A673 (cell line): ENCODE data around the gene ADAMTS9. TPM values are rescaled to one million over a fixed set of nuclear protein-coding genes. Genes with fewer than 3 reads are reported as not detected.

ENCODE experiments used
- BruUV-seq: library from RNA; stranded (reverse); fragments of 400-500 nt; replicated peaks from 2 replicates; lab custom pipeline; 2021; lab: Mats Ljungman, UMichigan
- CTCF ChIA-PET: fragments of 300-600 bp; sonication (Branson Sonifier 250); formaldehyde crosslinking; loops from one replicate; lab custom pipeline; 2022; ENCODE audit warnings: antibody characterized with exemption; lab: Charles Lee
- POLR2A ChIA-PET: fragments of 300-600 bp; sonication (Branson Sonifier 250); formaldehyde crosslinking; loops from one replicate; lab custom pipeline; 2022; ENCODE audit warnings: antibody characterized with exemption; ENCODE audit not compliant: low non-redundant PET; lab: Charles Lee
- DNase-seq: peaks from one replicate; pipeline ENCODE4 v3.0.0-alpha.2; 2015; ENCODE audit warnings: low spot score
- H3K27ac ChIP-seq: fragments of 200-600 bp; sonication (generic); 2 replicates; pipeline ENCODE4 v1.5.1; 2016; ENCODE audit warnings: mixed run types, low read depth, mild to moderate bottlenecking, mixed read lengths, antibody characterized with exemption, low read length; ENCODE audit not compliant: poor library complexity, severe bottlenecking
- H3K27me3 ChIP-seq: fragments of 200-600 bp; sonication (generic); replicated peaks from 2 replicates; pipeline ENCODE4 v1.6.1; 2017; ENCODE audit warnings: mixed run types, low read depth, mild to moderate bottlenecking, mixed read lengths, antibody characterized with exemption, low read length; ENCODE audit not compliant: insufficient read depth, poor library complexity
- H3K36me3 ChIP-seq: fragments of 200-600 bp; sonication (generic); 2 replicates; pipeline ENCODE4 v1.6.1; 2016; ENCODE audit warnings: mixed run types, mild to moderate bottlenecking, mixed read lengths, antibody characterized with exemption, low read length; ENCODE audit not compliant: insufficient read depth, poor library complexity, severe bottlenecking
- H3K4me1 ChIP-seq: fragments of 200-600 bp; sonication (generic); 2 replicates; pipeline ENCODE4 v1.6.1; 2017; ENCODE audit warnings: mixed run types, mild to moderate bottlenecking, mixed read lengths, antibody characterized with exemption, low read length; ENCODE audit not compliant: insufficient read depth, poor library complexity, severe bottlenecking
- H3K4me3 ChIP-seq: fragments of 200-600 bp; sonication (generic); 2 replicates; pipeline ENCODE4 v1.5.1; 2016; ENCODE audit warnings: low read depth, mixed run types, mild to moderate bottlenecking, mixed read lengths, low read length; ENCODE audit not compliant: poor library complexity, severe bottlenecking
- H3K9me3 ChIP-seq: fragments of 200-600 bp; sonication (generic); 2 replicates; pipeline ENCODE4 v1.6.1; 2016; ENCODE audit warnings: mixed run types, low read depth, mild to moderate bottlenecking, mixed read lengths, antibody characterized with exemption, low read length; ENCODE audit not compliant: poor library complexity, severe bottlenecking
- EZH2 ChIP-seq: fragments of 200-600 bp; sonication (generic); IDR thresholded peaks from 2 replicates; pipeline ENCODE4 v1.6.1; 2017; ENCODE audit warnings: borderline replicate concordance, low read depth, mild to moderate bottlenecking, mixed read lengths, antibody characterized with exemption, low read length; ENCODE audit not compliant: poor library complexity, severe bottlenecking
- intact Hi-C: fragments of 100-400 bp; cut with micrococcal nuclease; formaldehyde crosslinking; loops from one replicate; pipeline ENCODE4 v1.10.0; 2022; ENCODE audit not compliant: unreplicated experiment
- total RNA-seq: library from RNA; stranded (reverse); gene quantifications from 2 replicates; pipeline ENCODE4 v1.2.3, GENCODE V29; 2021
- TF ChIP-seq, protein P1 (sequence below): fragments of 300-800, 200-600 bp; sonication (generic); conservative IDR thresholded peaks from 2 replicates; pipeline ENCODE4 v1.5.1; 2017; ENCODE audit warnings: low read depth, mild to moderate bottlenecking, antibody characterized with exemption, low read length, moderate library complexity, mixed read lengths

ADAMTS9 gene
- total RNA-seq, 1 experiment from 2014 or later, result 0.26 TPM

GRCh38 chr3:64675687-64676247 is 12.0 kb downstream of the ADAMTS9 start:
- CTCF ChIA-PET, result no interaction called here
- TF ChIP-seq, protein P1, sequence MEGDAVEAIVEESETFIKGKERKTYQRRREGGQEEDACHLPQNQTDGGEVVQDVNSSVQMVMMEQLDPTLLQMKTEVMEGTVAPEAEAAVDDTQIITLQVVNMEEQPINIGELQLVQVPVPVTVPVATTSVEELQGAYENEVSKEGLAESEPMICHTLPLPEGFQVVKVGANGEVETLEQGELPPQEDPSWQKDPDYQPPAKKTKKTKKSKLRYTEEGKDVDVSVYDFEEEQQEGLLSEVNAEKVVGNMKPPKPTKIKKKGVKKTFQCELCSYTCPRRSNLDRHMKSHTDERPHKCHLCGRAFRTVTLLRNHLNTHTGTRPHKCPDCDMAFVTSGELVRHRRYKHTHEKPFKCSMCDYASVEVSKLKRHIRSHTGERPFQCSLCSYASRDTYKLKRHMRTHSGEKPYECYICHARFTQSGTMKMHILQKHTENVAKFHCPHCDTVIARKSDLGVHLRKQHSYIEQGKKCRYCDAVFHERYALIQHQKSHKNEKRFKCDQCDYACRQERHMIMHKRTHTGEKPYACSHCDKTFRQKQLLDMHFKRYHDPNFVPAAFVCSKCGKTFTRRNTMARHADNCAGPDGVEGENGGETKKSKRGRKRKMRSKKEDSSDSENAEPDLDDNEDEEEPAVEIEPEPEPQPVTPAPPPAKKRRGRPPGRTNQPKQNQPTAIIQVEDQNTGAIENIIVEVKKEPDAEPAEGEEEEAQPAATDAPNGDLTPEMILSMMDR, result no peak
- TF ChIP-seq EZH2, result no peak
- Histone ChIP-seq H3K36me3 (no peaks in the 10 kb centered on the region), H3K4me1 (no peaks in the 10 kb centered on the region), H3K27ac (no peak overlapping the region), H3K9me3 (no peaks in the 10 kb centered on the region), H3K4me3 (no peak overlapping the region), H3K27me3 (no peaks in the 10 kb centered on the region)
- BruUV-seq, result no TSS peak
- intact Hi-C loops, result no loop called here
- POLR2A ChIA-PET, result no interaction called here
- no peak for DNase-seq

DNA sequence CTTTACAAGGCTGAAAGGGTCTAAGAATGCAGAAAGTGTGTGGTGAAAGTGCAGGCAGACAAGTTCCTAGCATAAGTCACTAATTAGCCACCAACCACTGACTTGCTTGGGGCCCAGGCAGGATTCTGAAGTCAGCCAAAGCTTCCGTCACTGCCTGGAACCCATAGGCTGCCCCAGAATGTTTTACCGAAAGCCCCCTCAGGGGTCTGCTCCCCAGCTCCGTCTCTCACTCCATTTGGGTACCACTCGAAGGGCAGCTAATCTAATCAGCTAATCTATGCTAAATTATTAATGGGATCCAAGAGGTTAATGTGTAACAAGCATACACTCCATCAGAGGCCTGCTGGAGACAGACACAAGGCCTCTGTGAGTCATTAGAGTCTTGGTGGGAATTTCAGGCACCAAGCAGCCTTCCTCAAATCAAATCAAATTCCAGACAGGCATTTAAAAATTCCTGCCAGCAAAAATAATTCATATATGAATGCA is 13.2 kb downstream of the ADAMTS9 start:
- Histone ChIP-seq H3K36me3 (no peaks in the 10 kb centered on the region), H3K27me3 (no peaks in the 10 kb centered on the region), H3K9me3 (no peaks in the 10 kb centered on the region), H3K4me3 (no peak overlapping the region), H3K4me1 (no peaks in the 10 kb centered on the region), H3K27ac (no peak overlapping the region)
- POLR2A ChIA-PET, result no interaction called here
- CTCF ChIA-PET, result no interaction called here
- no peak for DNase-seq
- TF ChIP-seq, protein P1, result no peak
- TF ChIP-seq EZH2, result no peak
- BruUV-seq, result no TSS peak
- intact Hi-C loops, result no loop called here

GRCh38 chr3:64673159-64673715 is 14.6 kb downstream of the ADAMTS9 start:
- Histone ChIP-seq H3K4me3 (no peak overlapping the region), H3K27ac (no peak overlapping the region), H3K4me1 (no peaks in the 10 kb centered on the region), H3K9me3 (no peaks in the 10 kb centered on the region), H3K27me3 (no peaks in the 10 kb centered on the region), H3K36me3 (no peaks in the 10 kb centered on the region)
- POLR2A ChIA-PET, result no interaction called here
- intact Hi-C loops, result no loop called here
- no peak for DNase-seq
- TF ChIP-seq, protein P1, result no peak
- no peak for TF ChIP-seq EZH2
- CTCF ChIA-PET, result no interaction called here
- BruUV-seq, result no TSS peak
